ENCODE results near the gene DHRS12.

DHRS12 gene

GRCh38 chr13:51780099-51780498 is 23.9 kb downstream of the DHRS12 start:
- no peak for DNase-seq

- no peak for DNase-seq
Observed at GRCh38 chr13:51778392-51778791, 25.6 kb downstream of the DHRS12 start.

GRCh38 chr13:51777921-51778320 is 26.0 kb downstream of the DHRS12 start:
- DNase-seq, result no peak

- no peak for DNase-seq
Observed at GRCh38 chr13:51776179-51776578, 27.8 kb downstream of the DHRS12 start.

- no peak for DNase-seq
Observed at GRCh38 chr13:51773515-51773914, 30.4 kb downstream of the DHRS12 start.

- DNase-seq, result no peak
Observed at GRCh38 chr13:51772781-51773180, 31.2 kb downstream of the DHRS12 start.

GRCh38 chr13:51772105-51772455 is 31.9 kb downstream of the DHRS12 start:
- no peak for DNase-seq

GRCh38 chr13:51771418-51772104 is 32.4 kb downstream of the DHRS12 start:
- no peak for DNase-seq

- DNase-seq, result no peak
Observed at GRCh38 chr13:51770681-51771417, 33.1 kb downstream of the DHRS12 start.

GRCh38 chr13:51770160-51770559 is 33.8 kb downstream of the DHRS12 start:
- no peak for DNase-seq

- DNase-seq, result no peak
Observed at GRCh38 chr13:51769455-51770127, 34.4 kb downstream of the DHRS12 start.

- DNase-seq, result no peak
Observed at GRCh38 chr13:51768976-51769375, 35.0 kb downstream of the DHRS12 start.

- DNase-seq, result no peak
Observed at GRCh38 chr13:51768378-51768921, 35.5 kb downstream of the DHRS12 start.

- DNase-seq, result peak in 1 of 2 donors; percentile 13
Observed at GRCh38 chr13:51767100-51767499, 36.9 kb downstream of the DHRS12 start.

- no peak for DNase-seq
Observed at GRCh38 chr13:51765142-51765515, 38.8 kb downstream of the DHRS12 start.

- DNase-seq, result peak in 1 of 2 donors; percentile 1
Observed at GRCh38 chr13:51764184-51765141, 39.5 kb downstream of the DHRS12 start.

- DNase-seq, result no peak
Observed at GRCh38 chr13:51763486-51763885, 40.5 kb downstream of the DHRS12 start.

GRCh38 chr13:51761643-51762350 is 42.2 kb downstream of the DHRS12 start:
- DNase-seq, result no peak

GRCh38 chr13:51760592-51760991 is 43.4 kb downstream of the DHRS12 start:
- no peak for DNase-seq

GRCh38 chr13:51759240-51759639 is 44.7 kb downstream of the DHRS12 start:
- no peak for DNase-seq

GRCh38 chr13:51758691-51759090 is 45.3 kb downstream of the DHRS12 start:
- no peak for DNase-seq

- DNase-seq, result no peak
Observed at GRCh38 chr13:51756651-51757050, 47.3 kb downstream of the DHRS12 start.

Measured in inflammatory macrophage (primary cell).